A673 (cell line): ENCODE results near the gene AUNIP.

ENCODE experiments used
- EZH2 ChIP-seq: fragments of 200-600 bp; sonication (generic); IDR thresholded peaks from 2 replicates; pipeline ENCODE4 v1.6.1; 2017; ENCODE audit warnings: borderline replicate concordance, low read depth, mild to moderate bottlenecking, mixed read lengths, antibody characterized with exemption, low read length; ENCODE audit not compliant: poor library complexity, severe bottlenecking
- TF ChIP-seq, protein P1 (sequence below): fragments of 300-800, 200-600 bp; sonication (generic); conservative IDR thresholded peaks from 2 replicates; pipeline ENCODE4 v1.5.1; 2017; ENCODE audit warnings: low read depth, mild to moderate bottlenecking, antibody characterized with exemption, low read length, moderate library complexity, mixed read lengths

DNA sequence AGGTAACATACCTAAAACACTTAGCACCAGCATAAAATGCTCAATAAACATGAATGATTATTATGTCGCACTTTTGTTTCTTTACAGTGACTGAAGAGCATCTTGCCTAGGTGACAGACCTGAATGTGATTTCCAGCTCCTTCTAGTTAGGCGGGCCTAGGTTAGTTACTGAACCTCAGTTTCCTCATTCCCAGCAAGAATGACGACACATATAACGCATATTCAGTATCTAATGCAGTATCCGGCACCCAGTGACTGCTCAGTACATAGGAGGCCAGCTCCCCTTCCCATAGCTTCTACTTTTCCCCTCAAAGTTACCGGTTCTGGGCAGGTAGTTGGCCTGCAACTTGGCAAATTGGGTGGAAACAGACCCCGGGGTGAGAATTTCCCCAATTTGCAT, 763 bp downstream of the AUNIP start:
- TF ChIP-seq, protein P1, sequence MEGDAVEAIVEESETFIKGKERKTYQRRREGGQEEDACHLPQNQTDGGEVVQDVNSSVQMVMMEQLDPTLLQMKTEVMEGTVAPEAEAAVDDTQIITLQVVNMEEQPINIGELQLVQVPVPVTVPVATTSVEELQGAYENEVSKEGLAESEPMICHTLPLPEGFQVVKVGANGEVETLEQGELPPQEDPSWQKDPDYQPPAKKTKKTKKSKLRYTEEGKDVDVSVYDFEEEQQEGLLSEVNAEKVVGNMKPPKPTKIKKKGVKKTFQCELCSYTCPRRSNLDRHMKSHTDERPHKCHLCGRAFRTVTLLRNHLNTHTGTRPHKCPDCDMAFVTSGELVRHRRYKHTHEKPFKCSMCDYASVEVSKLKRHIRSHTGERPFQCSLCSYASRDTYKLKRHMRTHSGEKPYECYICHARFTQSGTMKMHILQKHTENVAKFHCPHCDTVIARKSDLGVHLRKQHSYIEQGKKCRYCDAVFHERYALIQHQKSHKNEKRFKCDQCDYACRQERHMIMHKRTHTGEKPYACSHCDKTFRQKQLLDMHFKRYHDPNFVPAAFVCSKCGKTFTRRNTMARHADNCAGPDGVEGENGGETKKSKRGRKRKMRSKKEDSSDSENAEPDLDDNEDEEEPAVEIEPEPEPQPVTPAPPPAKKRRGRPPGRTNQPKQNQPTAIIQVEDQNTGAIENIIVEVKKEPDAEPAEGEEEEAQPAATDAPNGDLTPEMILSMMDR, result no peak
- no peak for TF ChIP-seq EZH2
